HepG2 (cell line): ENCODE measurements around the gene ERC1. TPM values are rescaled to one million over a fixed set of nuclear protein-coding genes. Genes with fewer than 3 reads are reported as not detected.

Experiments used
- ATAC-seq: fragments of 200-7000 bp; cut with Tn5 transposase; 3 replicates; pipeline ENCODE4 v1.9.1; 2020; ENCODE audit warnings: mild to moderate bottlenecking, moderate library complexity
- BruUV-seq: library from RNA; stranded (reverse); fragments of 400-500 nt; replicated peaks from 2 replicates; lab custom pipeline; 2021; lab: Mats Ljungman, UMichigan
- CTCF ChIA-PET: fragments of 300-600 bp; formaldehyde crosslinking; extraction: SDS; loops from one replicate; lab custom pipeline; 2021; ENCODE audit warnings: low total read pairs, inconsistent platforms, low intra/inter-chr PET ratio; lab: Yijun Ruan, JAX
- POLR2A ChIA-PET: fragments of 350-600 bp; sonication (Branson Sonifier 250); formaldehyde crosslinking; loops from one replicate; lab custom pipeline; 2020; ENCODE audit warnings: antibody characterized with exemption, inconsistent platforms; lab: Yijun Ruan, JAX
- DNase-seq: peaks from one replicate; pipeline ENCODE4 v3.0.0-alpha.2; 2015; ENCODE audit warnings: low spot score
- FAIRE-seq: peaks from 3 replicates; lab custom pipeline; 2011; peaks lifted over from hg19 to GRCh38; lab: Jason Lieb, UNC
- H2AFZ ChIP-seq: one replicate; pipeline ENCODE4 v1.6.1; 2011; ENCODE audit warnings: low read length, inconsistent platforms
- H3K27ac ChIP-seq: fragments of 300-600 bp; 3 replicates; pipeline ENCODE4 v1.8.0; 2011; ENCODE audit warnings: mixed run types, mild to moderate bottlenecking, mixed read lengths, low read length, inconsistent platforms; ENCODE audit not compliant: insufficient read depth; ENCODE audit errors: extremely low read length
- H3K27me3 ChIP-seq, 2 experiments: fragments of 200-600 bp in 1 of 2; 2 replicates in 1 of 2; 3 replicates in 1 of 2; pipeline versions ENCODE4 v1.6.0 to v1.8.0; 2011; ENCODE audit warnings: low read length in 2 of 2, mild to moderate bottlenecking in 2 of 2, moderate library complexity in 2 of 2, inconsistent platforms in 1 of 2; ENCODE audit not compliant: insufficient read depth in 2 of 2, control insufficient read depth in 1 of 2
- H3K36me3 ChIP-seq, 2 experiments: fragments of 200-600 bp in 1 of 2; replicated peaks in 1 of 2; 2 replicates in 1 of 2; 3 replicates in 1 of 2; pipeline versions ENCODE4 v1.5.1 to v1.8.0; 2011; ENCODE audit warnings: low read length in 2 of 2, inconsistent platforms in 1 of 2; ENCODE audit not compliant: insufficient read depth in 2 of 2, control insufficient read depth in 1 of 2
- H3K4me1 ChIP-seq: 2 replicates; pipeline ENCODE4 v1.5.1; 2012; ENCODE audit warnings: low read length, inconsistent platforms; ENCODE audit not compliant: insufficient read depth
- H3K4me2 ChIP-seq: 2 replicates; pipeline ENCODE4 v1.6.0; 2011; ENCODE audit warnings: low read depth, low read length, inconsistent platforms
- H3K4me3 ChIP-seq, 3 experiments: fragments of 200-600 bp in 1 of 3; sonication (generic), shearing (Covaris generic) in 1 of 3; replicated peaks in 1 of 3; 2 replicates each; pipeline ENCODE4 v1.5.1; 2011 to 2016; ENCODE audit warnings: low read length in 3 of 3, inconsistent platforms in 2 of 3, low read depth in 2 of 3, mild to moderate bottlenecking in 2 of 3, control low read depth in 1 of 3, mixed read lengths in 1 of 3; ENCODE audit not compliant: insufficient read depth in 1 of 3
- H3K79me2 ChIP-seq: one replicate; pipeline ENCODE4 v1.6.1; 2011; ENCODE audit warnings: low read length, inconsistent platforms; ENCODE audit not compliant: insufficient read depth
- H3K9ac ChIP-seq: 2 replicates; pipeline ENCODE4 v1.6.0; 2011; ENCODE audit warnings: mild to moderate bottlenecking, low read depth, low read length, inconsistent platforms; ENCODE audit not compliant: insufficient read depth
- H3K9me3 ChIP-seq: 2 replicates; pipeline ENCODE4 v1.5.1; 2012; ENCODE audit warnings: mild to moderate bottlenecking, low read length
- H4K20me1 ChIP-seq: 2 replicates; pipeline ENCODE4 v1.6.0; 2011; ENCODE audit warnings: inconsistent platforms, mild to moderate bottlenecking, low read length, moderate library complexity; ENCODE audit not compliant: insufficient read depth
- ATF7 ChIP-seq, 2 experiments: fragments of 450-650 bp in 1 of 2; sonication (generic) in 1 of 2; formaldehyde crosslinking in 1 of 2; IDR thresholded peaks; 2 replicates each; pipeline versions ENCODE4 v1.4.0 to v1.6.1; 2016 to 2020; ENCODE audit warnings: antibody characterized with exemption in 1 of 2, mild to moderate bottlenecking in 1 of 2, missing genetic modification reagents in 1 of 2
- DBP ChIP-seq: sonication (generic); formaldehyde crosslinking; IDR thresholded peaks from 2 replicates; pipeline ENCODE4 v1.4.0; 2020; ENCODE audit warnings: missing genetic modification reagents; ENCODE audit errors: not compliant biosample characterization
- IRF9 ChIP-seq: sonication (generic); formaldehyde crosslinking; IDR thresholded peaks from 2 replicates; pipeline ENCODE4 v1.8.0; 2022; ENCODE audit warnings: missing genetic modification reagents, mild to moderate bottlenecking, borderline replicate concordance
- JUND ChIP-seq: sonication (generic); formaldehyde crosslinking; IDR thresholded peaks from 2 replicates; pipeline ENCODE4 v1.8.0; 2022; ENCODE audit warnings: mild to moderate bottlenecking, missing genetic modification reagents
- KDM2A ChIP-seq: sonication (generic); formaldehyde crosslinking; IDR thresholded peaks from 2 replicates; pipeline ENCODE4 v1.4.0; 2020; ENCODE audit warnings: low read depth, missing genetic modification reagents, borderline replicate concordance
- MYPOP ChIP-seq: sonication (generic); formaldehyde crosslinking; IDR thresholded peaks from 2 replicates; pipeline ENCODE4 v1.8.1; 2023; ENCODE audit warnings: mild to moderate bottlenecking, moderate library complexity, missing genetic modification reagents
- NAIF1 ChIP-seq: sonication (generic); formaldehyde crosslinking; IDR thresholded peaks from 2 replicates; pipeline ENCODE4 v1.5.0; 2020; ENCODE audit warnings: mild to moderate bottlenecking, missing genetic modification reagents, borderline replicate concordance
- NFKB2 ChIP-seq: sonication (generic); formaldehyde crosslinking; IDR thresholded peaks from 2 replicates; pipeline ENCODE4 v1.4.0; 2020; ENCODE audit warnings: missing genetic modification reagents, borderline replicate concordance
- RBAK ChIP-seq: sonication (generic); formaldehyde crosslinking; IDR thresholded peaks from 2 replicates; pipeline ENCODE4 v1.5.1; 2020; ENCODE audit warnings: mild to moderate bottlenecking, missing genetic modification reagents
- RBM22 ChIP-seq: fragments of 200-400 bp; formaldehyde crosslinking; optimal IDR thresholded peaks from 2 replicates; pipeline ENCODE3; 2017; ENCODE audit warnings: mild to moderate bottlenecking, low read length, moderate library complexity
- ZKSCAN8 ChIP-seq: IDR thresholded peaks from 2 replicates; pipeline ENCODE4 v1.6.1; 2016; ENCODE audit warnings: borderline replicate concordance, missing genetic modification reagents, missing compliant biosample characterization
- ZNF234 ChIP-seq: sonication (generic); formaldehyde crosslinking; conservative IDR thresholded peaks from 2 replicates; pipeline ENCODE4 v1.5.1; 2020; ENCODE audit warnings: mild to moderate bottlenecking, missing genetic modification reagents
- ZNF337 ChIP-seq: sonication (generic); formaldehyde crosslinking; IDR thresholded peaks from 2 replicates; pipeline ENCODE4 v1.5.1; 2020; ENCODE audit warnings: missing genetic modification reagents, low read depth, mild to moderate bottlenecking, borderline replicate concordance
- ZNF367 ChIP-seq: sonication (generic); formaldehyde crosslinking; IDR thresholded peaks from 2 replicates; pipeline ENCODE4 v1.4.0; 2020; ENCODE audit warnings: missing genetic modification reagents, borderline replicate concordance
- ZNF441 ChIP-seq: sonication (generic); formaldehyde crosslinking; IDR thresholded peaks from 2 replicates; pipeline ENCODE4 v1.7.0; 2021; ENCODE audit warnings: missing genetic modification reagents, borderline replicate concordance
- ZNF501 ChIP-seq: sonication (generic); formaldehyde crosslinking; IDR thresholded peaks from 2 replicates; pipeline ENCODE4 v1.5.1; 2020; ENCODE audit warnings: mild to moderate bottlenecking, moderate library complexity, missing genetic modification reagents
- ZNF780A ChIP-seq: sonication (generic); formaldehyde crosslinking; IDR thresholded peaks from 2 replicates; pipeline ENCODE4 v1.8.0; 2022; ENCODE audit warnings: mild to moderate bottlenecking, missing genetic modification reagents, moderate library complexity
- WGBS: methylation state at CpG from one replicate; pipeline ENCODE4 v1.1.6; 2017; ENCODE audit warnings: low lambda C conversion rate; 5-methylcytosine and 5-hydroxymethylcytosine counted together
- in situ Hi-C: cut with HindIII; loops from 2 replicates; pipeline ENCODE4 v1.10.0; 2017; ENCODE audit warnings: low pct_unique_long_range_greater_than_20kb; ENCODE audit not compliant: extremely low pct_ligation_motif_present
- intact Hi-C: fragments of 100-400 bp; cut with micrococcal nuclease; formaldehyde crosslinking; loops from one replicate; pipeline ENCODE4 v1.10.0; 2022; ENCODE audit not compliant: unreplicated experiment
- polyA plus RNA-seq, 8 experiments: library from polyadenylated mRNA; depleted of rRNA in 3 of 8; stranded (reverse) in 7 of 8; unstranded in 1 of 8; fragments of >200 nt; fragmentation: Illumina TruSeq in 4 of 8; extraction: Trizol in 4 of 8; gene quantifications; 2 replicates each; pipeline versions ENCODE4 v1.2.1 to v1.2.3, GENCODE V29; 2011 to 2016; ENCODE audit warnings: low read depth in 4 of 8, missing spikeins in 1 of 8, mixed read lengths in 1 of 8; ENCODE audit not compliant: insufficient read depth in 1 of 8
- total RNA-seq, 5 experiments: library from RNA; depleted of rRNA; stranded (reverse); fragments of >200 nt; fragmentation: Illumina TruSeq; extraction: Trizol; gene quantifications; 2 replicates each; pipeline ENCODE4 v1.2.3, GENCODE V29; 2016; ENCODE audit warnings: low read depth in 1 of 5

The ERC1 gene
- total and polyA plus RNA-seq, 2 of the 13 experiments (the other 11 are each of a cell fraction or from before 2014, with no cell fraction given), result 6.1 to 12.4 TPM

GRCh38 chr12:1131811-1132224 lies 140.8 kb downstream of the ERC1 start:
- Histone ChIP-seq H3K36me3 (peaks cover 0 to 2% of the 10 kb centered on the region in 2 experiments; a peak in 1 of 5 replicates), H2AFZ (no peak overlapping the region), H3K4me2 (no peak overlapping the region), H3K27me3 (no peaks in the 10 kb centered on the region), H3K79me2 (no peaks in the 10 kb centered on the region), H3K9ac (no peak overlapping the region), H3K27ac (no peak overlapping the region), H3K4me3 (no peak overlapping the region), H3K4me1 (peaks cover 20% of the 10 kb centered on the region), H4K20me1 (0 out of 2 replicates have a peak, but pooled peaks cover 2% of the 10 kb centered on the region), H3K9me3 (no peaks in the 10 kb centered on the region)
- POLR2A ChIA-PET, result no interaction called here
- CTCF ChIA-PET, result no interaction called here
- TF ChIP-seq RBM22 (no peak), ATF7 (IDR thresholded peaks at IDR 0.05) (no peak), ATF7 (CRISPR knock-in tag; IDR thresholded peaks at IDR 0.05) (no peak), ZNF234 (CRISPR knock-in tag) (no peak), ZNF780A (CRISPR knock-in tag) (no peak), ZNF501 (CRISPR knock-in tag) (no peak), DBP (CRISPR knock-in tag) (no peak), ZNF337 (no peak), JUND (no peak), ZNF367 (CRISPR knock-in tag) (no peak), NFKB2 (CRISPR knock-in tag) (no peak), NAIF1 (CRISPR knock-in tag) (no peak), KDM2A (no peak), ZNF441 (CRISPR knock-in tag) (no peak), ZKSCAN8 (CRISPR knock-in tag) (no peak), IRF9 (CRISPR knock-in tag) (no peak), MYPOP (CRISPR knock-in tag) (no peak), RBAK (no peak)
- FAIRE-seq (no peak), ATAC-seq (no peak), DNase-seq (no peak)
- intact Hi-C loops (no loop called here), in situ Hi-C loops (no loop called here)
- no TSS peak for BruUV-seq
- 48% methylated on average over 2 of the region's 2 CpGs for WGBS
